H9 (cell line): ENCODE results near the gene ANTXR2. TPM values are rescaled to one million over a fixed set of nuclear protein-coding genes. Genes with fewer than 3 reads are reported as not detected.

ENCODE experiments used
- DNase-seq: peaks from one replicate; pipeline ENCODE4 v3.0.0-alpha.2; 2017
- H2AFZ ChIP-seq: one replicate; pipeline ENCODE4 v1.6.1; 2013; ENCODE audit warnings: mild to moderate bottlenecking, low read length, control low read depth, moderate library complexity
- H2AK5ac ChIP-seq: 2 replicates; pipeline ENCODE4 v1.6.1; 2013; ENCODE audit warnings: low read length, control low read depth, mixed read lengths; ENCODE audit not compliant: insufficient read length
- H2BK120ac ChIP-seq: one replicate; pipeline ENCODE4 v1.6.1; 2013; ENCODE audit warnings: low read depth, mild to moderate bottlenecking, low read length, control low read depth, inconsistent platforms; ENCODE audit not compliant: poor library complexity, severe bottlenecking
- H2BK12ac ChIP-seq: 2 replicates; pipeline ENCODE4 v1.6.1; 2013; ENCODE audit warnings: low read length, control low read depth, mixed read lengths, low read depth; ENCODE audit not compliant: insufficient read length
- H2BK15ac ChIP-seq: 2 replicates; pipeline ENCODE4 v1.6.1; 2013; ENCODE audit warnings: low read depth, low read length, control low read depth
- H2BK20ac ChIP-seq: one replicate; pipeline ENCODE4 v1.6.1; 2013; ENCODE audit warnings: low read depth, mild to moderate bottlenecking, low read length, control low read depth, inconsistent platforms; ENCODE audit not compliant: poor library complexity, severe bottlenecking
- H2BK5ac ChIP-seq: 2 replicates; pipeline ENCODE4 v1.6.1; 2013; ENCODE audit warnings: low read length, control low read depth, mixed read lengths; ENCODE audit not compliant: insufficient read length
- H3K14ac ChIP-seq: 2 replicates; pipeline ENCODE4 v1.6.1; 2013; ENCODE audit warnings: low read length, control low read depth; ENCODE audit not compliant: insufficient read depth
- H3K18ac ChIP-seq: 2 replicates; pipeline ENCODE4 v1.6.1; 2013; ENCODE audit warnings: low read depth, mild to moderate bottlenecking, mixed read lengths, low read length, control low read depth; ENCODE audit not compliant: insufficient read length
- H3K23ac ChIP-seq: 2 replicates; pipeline ENCODE4 v1.6.1; 2013; ENCODE audit warnings: low read length, control low read depth, mixed read lengths, low read depth; ENCODE audit not compliant: insufficient read length
- H3K23me2 ChIP-seq: 2 replicates; pipeline ENCODE4 v1.6.1; 2013; ENCODE audit warnings: low read depth, mild to moderate bottlenecking, mixed read lengths, low read length, control low read depth; ENCODE audit not compliant: insufficient read length, poor library complexity, severe bottlenecking
- H3K27ac ChIP-seq: 2 replicates; pipeline ENCODE4 v1.5.1; 2013; ENCODE audit warnings: low read length, control low read depth, mixed read lengths, low read depth; ENCODE audit not compliant: insufficient read length
- H3K27me3 ChIP-seq: 2 replicates; pipeline ENCODE4 v1.6.1; 2013; ENCODE audit warnings: low read length, control low read depth, inconsistent platforms; ENCODE audit not compliant: insufficient read depth
- H3K4ac ChIP-seq: 2 replicates; pipeline ENCODE4 v1.6.1; 2013; ENCODE audit warnings: low read depth, mild to moderate bottlenecking, control low read depth, inconsistent platforms, low read length, moderate library complexity
- H3K4me1 ChIP-seq: 2 replicates; pipeline ENCODE4 v1.6.1; 2013; ENCODE audit warnings: low read length, control low read depth, inconsistent platforms; ENCODE audit not compliant: insufficient read depth
- H3K4me2 ChIP-seq: 2 replicates; pipeline ENCODE4 v1.6.1; 2013; ENCODE audit warnings: low read length, control low read depth, mixed read lengths; ENCODE audit not compliant: insufficient read length, insufficient read depth
- H3K56ac ChIP-seq: 2 replicates; pipeline ENCODE4 v1.6.1; 2013; ENCODE audit warnings: low read depth, mild to moderate bottlenecking, mixed read lengths, low read length, control low read depth; ENCODE audit not compliant: insufficient read length
- H3K79me1 ChIP-seq: 2 replicates; pipeline ENCODE4 v1.6.1; 2013; ENCODE audit warnings: low read depth, mild to moderate bottlenecking, moderate library complexity, low read length, control low read depth, inconsistent platforms; ENCODE audit not compliant: insufficient read depth, poor library complexity, severe bottlenecking
- H3K79me2 ChIP-seq: 2 replicates; pipeline ENCODE4 v1.6.1; 2013; ENCODE audit warnings: low read length, control low read depth, inconsistent platforms; ENCODE audit not compliant: insufficient read depth
- H3K9ac ChIP-seq: 2 replicates; pipeline ENCODE4 v1.6.1; 2013; ENCODE audit warnings: low read length, control low read depth, mixed read lengths; ENCODE audit not compliant: insufficient read length; ENCODE audit errors: extremely low read depth
- H3K9me3 ChIP-seq: one replicate; pipeline ENCODE4 v1.6.1; 2013; ENCODE audit warnings: low read depth, low read length, inconsistent platforms; ENCODE audit not compliant: control insufficient read depth
- H3T11ph ChIP-seq: one replicate; pipeline ENCODE4 v1.6.1; 2013; ENCODE audit warnings: mild to moderate bottlenecking, low read length, control low read depth, inconsistent platforms
- H4K20me1 ChIP-seq: one replicate; pipeline ENCODE4 v1.6.1; 2013; ENCODE audit not compliant: control insufficient read depth, insufficient read length, insufficient read depth
- H4K5ac ChIP-seq: 2 replicates; pipeline ENCODE4 v1.6.1; 2013; ENCODE audit warnings: low read depth, mild to moderate bottlenecking, mixed read lengths, low read length, control low read depth; ENCODE audit not compliant: insufficient read length
- H4K8ac ChIP-seq: replicated peaks from 2 replicates; pipeline ENCODE4 v1.6.1; 2013; ENCODE audit warnings: low read length, control low read depth, mixed read lengths, low read depth; ENCODE audit not compliant: insufficient read length
- H4K91ac ChIP-seq: 2 replicates; pipeline ENCODE4 v1.6.1; 2013; ENCODE audit warnings: low read depth, mild to moderate bottlenecking, moderate library complexity, mixed read lengths, low read length, control low read depth; ENCODE audit not compliant: insufficient read length
- H3K27ac Mint-ChIP-seq, 3 experiments: 2 replicates in 2 of 3; 3 replicates in 1 of 3; pipeline ENCODE4 v1.8.0; 2020 to 2021; ENCODE audit warnings: mixed read lengths in 3 of 3, mild to moderate bottlenecking in 1 of 3, moderate library complexity in 1 of 3
- H3K27me3 Mint-ChIP-seq: 2 replicates; pipeline ENCODE4 v1.8.0; 2021; ENCODE audit warnings: low read depth, mild to moderate bottlenecking, moderate library complexity, mixed read lengths
- H3K36me3 Mint-ChIP-seq, 3 experiments: 2 replicates in 2 of 3; 3 replicates in 1 of 3; pipeline ENCODE4 v1.8.0; 2020 to 2021; ENCODE audit warnings: low read depth in 3 of 3, mixed read lengths in 3 of 3; ENCODE audit not compliant: insufficient read depth in 1 of 3
- H3K4me1 Mint-ChIP-seq, 2 experiments: 2 replicates each; pipeline ENCODE4 v1.8.0; 2020; ENCODE audit warnings: mixed read lengths in 2 of 2
- H3K4me3 Mint-ChIP-seq, 2 experiments: 2 replicates in 1 of 2; 3 replicates in 1 of 2; pipeline ENCODE4 v1.8.0; 2020 to 2021; ENCODE audit warnings: mild to moderate bottlenecking in 2 of 2, mixed read lengths in 2 of 2, moderate library complexity in 1 of 2
- H3K9me3 Mint-ChIP-seq, 2 experiments: 2 replicates in 1 of 2; 3 replicates in 1 of 2; pipeline ENCODE4 v1.8.0; 2020; ENCODE audit warnings: mild to moderate bottlenecking in 2 of 2, mixed read lengths in 2 of 2, moderate library complexity in 1 of 2
- CTCF ChIP-seq: fragments of 200-600 bp; sonication (generic); conservative IDR thresholded peaks from 3 replicates; pipeline ENCODE4 v1.8.0; 2021; ENCODE audit warnings: antibody characterized with exemption, mild to moderate bottlenecking
- WGBS: extraction: QIAGEN DNeasy Blood & Tissue Kit; methylation state at CpG from one replicate; pipeline ENCODE4 v1.1.7; 2013; ENCODE audit warnings: missing lambda C conversion rate, low lambda C conversion rate, mixed read lengths; ENCODE audit not compliant: insufficient read length; ENCODE audit errors: extremely low coverage; 5-methylcytosine and 5-hydroxymethylcytosine counted together
- total RNA-seq: library from RNA; stranded (reverse); gene quantifications from 2 replicates; pipeline ENCODE4 v1.2.1, GENCODE V29; 2021

Gene ANTXR2
- total RNA-seq, 1 experiment from 2014 or later: 4.7 TPM

- no peak overlapping the region for H3K27ac Mint-ChIP-seq
- no peak overlapping the region for H2BK12ac ChIP-seq
- no peaks in the 10 kb centered on the region for H3K27me3 ChIP-seq
- no peak for DNase-seq
- no peak overlapping the region for H4K5ac ChIP-seq
- H3K56ac ChIP-seq: no peak overlapping the region
- H2AK5ac ChIP-seq: no peak overlapping the region
- no CpG with 5 or more reads among the region's 1 CpG for WGBS
- no peaks in the 10 kb centered on the region for H3K23me2 ChIP-seq
- H4K91ac ChIP-seq: no peak overlapping the region
- no peaks in the 10 kb centered on the region for H3K9me3 Mint-ChIP-seq
- H2BK120ac ChIP-seq: no peak overlapping the region
- H3K9me3 ChIP-seq: no peaks in the 10 kb centered on the region
- no peak overlapping the region for H3K18ac ChIP-seq
- no peak overlapping the region for H3K4me3 Mint-ChIP-seq
- H3K4me1 Mint-ChIP-seq: no peaks in the 10 kb centered on the region
- no peak overlapping the region for H4K8ac ChIP-seq
- H4K20me1 ChIP-seq: no peaks in the 10 kb centered on the region
- no peaks in the 10 kb centered on the region for H3K4me1 ChIP-seq
- H3K4me2 ChIP-seq: no peak overlapping the region
- H2AFZ ChIP-seq: no peak overlapping the region
- no peak overlapping the region for H3K9ac ChIP-seq
- no peak overlapping the region for H2BK5ac ChIP-seq
- TF ChIP-seq CTCF: no peak
- H3T11ph ChIP-seq: no peak overlapping the region
- H3K4ac ChIP-seq: no peak overlapping the region
- no peaks in the 10 kb centered on the region for H3K79me1 ChIP-seq
- no peak overlapping the region for H3K27ac ChIP-seq
- no peak overlapping the region for H2BK20ac ChIP-seq
- no peaks in the 10 kb centered on the region for H3K79me2 ChIP-seq
- no peaks in the 10 kb centered on the region for H3K27me3 Mint-ChIP-seq
- H3K23ac ChIP-seq: no peak overlapping the region
- no peak overlapping the region for H2BK15ac ChIP-seq
- H3K14ac ChIP-seq: no peak overlapping the region
- H3K36me3 Mint-ChIP-seq: no peaks in the 10 kb centered on the region
Observed at GRCh38 chr4:79872738-79873137, 200.3 kb downstream of the ANTXR2 start.
